ENCODE measurements around the gene ELOA2.
"Not testable (repeated sequence)": the region's sequence is repeated elsewhere in the genome, so short reads cannot be mapped to it uniquely, and the experiment has no call there.

ELOA2 gene, protein sequence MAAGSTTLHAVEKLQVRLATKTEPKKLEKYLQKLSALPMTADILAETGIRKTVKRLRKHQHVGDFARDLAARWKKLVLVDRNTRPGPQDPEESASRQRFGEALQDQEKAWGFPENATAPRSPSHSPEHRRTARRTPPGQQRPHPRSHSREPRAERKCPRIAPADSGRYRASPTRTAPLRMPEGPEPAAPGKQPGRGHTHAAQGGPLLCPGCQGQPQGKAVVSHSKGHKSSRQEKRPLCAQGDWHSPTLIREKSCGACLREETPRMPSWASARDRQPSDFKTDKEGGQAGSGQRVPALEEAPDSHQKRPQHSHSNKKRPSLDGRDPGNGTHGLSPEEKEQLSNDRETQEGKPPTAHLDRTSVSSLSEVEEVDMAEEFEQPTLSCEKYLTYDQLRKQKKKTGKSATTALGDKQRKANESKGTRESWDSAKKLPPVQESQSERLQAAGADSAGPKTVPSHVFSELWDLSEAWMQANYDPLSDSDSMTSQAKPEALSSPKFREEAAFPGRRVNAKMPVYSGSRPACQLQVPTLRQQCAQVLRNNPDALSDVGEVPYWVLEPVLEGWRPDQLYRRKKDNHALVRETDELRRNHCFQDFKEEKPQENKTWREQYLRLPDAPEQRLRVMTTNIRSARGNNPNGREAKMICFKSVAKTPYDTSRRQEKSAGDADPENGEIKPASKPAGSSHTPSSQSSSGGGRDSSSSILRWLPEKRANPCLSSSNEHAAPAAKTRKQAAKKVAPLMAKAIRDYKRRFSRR

DNA sequence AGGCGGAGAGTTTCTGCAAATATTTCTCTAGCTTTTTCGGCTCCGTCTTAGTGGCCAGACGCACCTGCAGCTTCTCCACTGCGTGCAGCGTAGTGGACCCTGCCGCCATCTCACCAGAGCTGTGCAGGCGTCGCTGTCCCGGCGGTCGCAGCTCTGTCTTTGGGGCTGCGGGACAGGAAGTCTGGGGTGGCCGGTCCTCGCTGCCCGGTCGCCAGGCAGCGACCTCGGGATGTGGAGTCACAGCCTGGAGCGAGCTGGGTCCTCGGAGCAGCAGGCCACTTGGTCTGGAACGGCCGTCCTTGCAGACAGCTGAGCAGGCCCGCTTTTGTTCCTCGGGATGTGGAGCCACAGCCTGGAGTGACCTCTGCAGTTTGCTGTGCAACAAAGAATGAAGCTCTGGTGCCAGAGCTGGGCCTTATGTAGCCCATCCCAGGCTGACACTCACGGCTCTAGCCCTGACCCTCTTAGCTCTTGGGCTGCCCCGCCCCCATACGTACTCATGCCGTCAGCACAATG is at the start of gene ELOA2:
ELOA2 (minus strand) TSS at position 466 of the 516 bp plus-strand sequence; CDS start at position 109, 357 bp downstream.
- DNase-seq = no peak

DNA sequence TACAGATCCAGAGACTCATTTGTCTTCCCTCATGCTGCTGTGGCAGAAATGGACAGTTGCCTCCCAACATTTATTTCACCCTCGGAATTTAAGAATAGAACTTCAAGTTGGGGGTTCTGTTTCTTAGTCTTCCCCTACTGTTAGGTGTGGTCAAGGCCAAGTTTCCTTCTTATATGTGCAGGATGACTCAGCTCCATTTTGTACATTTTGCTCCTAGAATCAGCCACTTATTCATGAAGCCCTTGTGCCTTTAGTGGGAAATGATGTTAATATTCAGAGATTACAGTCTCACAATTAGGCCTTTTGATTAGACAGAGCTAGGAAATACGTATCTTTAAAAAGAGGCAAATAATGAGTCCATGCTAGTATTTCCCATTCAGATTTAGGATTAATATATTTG is 46.2 kb upstream of the ELOA2 start:
- DNase-seq = no peak

DNA sequence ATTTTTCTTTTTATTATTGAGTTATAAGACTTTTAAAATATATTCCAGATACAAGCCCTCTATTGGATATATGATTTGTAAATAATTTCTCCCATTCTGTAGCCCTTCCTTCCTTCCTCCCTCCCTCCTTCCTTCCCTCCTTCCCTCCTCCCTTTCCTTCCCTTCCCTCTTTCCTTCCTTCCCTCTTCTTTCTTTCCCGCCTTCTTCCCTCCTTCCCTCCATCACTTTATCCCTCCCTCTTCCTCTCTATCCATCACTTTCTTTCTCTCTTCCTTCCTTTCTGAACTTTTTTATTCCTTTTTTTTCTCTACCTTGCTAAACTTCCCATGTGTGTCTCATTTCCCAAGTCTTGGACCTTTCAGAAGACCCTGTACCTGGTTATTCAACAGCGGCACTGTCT is 45.5 kb upstream of the ELOA2 start:
- no peak for DNase-seq

DNA sequence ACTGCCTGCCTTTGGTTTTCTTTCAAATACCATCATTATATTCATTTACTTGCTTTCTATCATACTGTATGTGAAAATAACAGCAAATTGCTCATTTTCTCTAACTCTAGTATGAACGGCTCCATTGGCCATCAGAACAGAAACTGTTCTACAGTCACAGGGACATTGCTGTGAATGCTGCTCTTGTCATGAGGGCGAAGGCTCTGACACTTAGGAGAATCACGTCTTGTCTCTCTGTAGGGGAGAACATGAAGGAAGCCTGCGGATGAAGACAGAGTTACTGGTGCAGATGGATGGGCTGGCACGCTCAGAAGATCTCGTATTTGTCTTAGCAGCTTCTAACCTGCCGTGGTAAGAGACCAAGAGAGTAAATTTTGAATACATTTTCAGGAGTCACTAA is 41.7 kb upstream of the ELOA2 start:
- no peak for DNase-seq

DNA sequence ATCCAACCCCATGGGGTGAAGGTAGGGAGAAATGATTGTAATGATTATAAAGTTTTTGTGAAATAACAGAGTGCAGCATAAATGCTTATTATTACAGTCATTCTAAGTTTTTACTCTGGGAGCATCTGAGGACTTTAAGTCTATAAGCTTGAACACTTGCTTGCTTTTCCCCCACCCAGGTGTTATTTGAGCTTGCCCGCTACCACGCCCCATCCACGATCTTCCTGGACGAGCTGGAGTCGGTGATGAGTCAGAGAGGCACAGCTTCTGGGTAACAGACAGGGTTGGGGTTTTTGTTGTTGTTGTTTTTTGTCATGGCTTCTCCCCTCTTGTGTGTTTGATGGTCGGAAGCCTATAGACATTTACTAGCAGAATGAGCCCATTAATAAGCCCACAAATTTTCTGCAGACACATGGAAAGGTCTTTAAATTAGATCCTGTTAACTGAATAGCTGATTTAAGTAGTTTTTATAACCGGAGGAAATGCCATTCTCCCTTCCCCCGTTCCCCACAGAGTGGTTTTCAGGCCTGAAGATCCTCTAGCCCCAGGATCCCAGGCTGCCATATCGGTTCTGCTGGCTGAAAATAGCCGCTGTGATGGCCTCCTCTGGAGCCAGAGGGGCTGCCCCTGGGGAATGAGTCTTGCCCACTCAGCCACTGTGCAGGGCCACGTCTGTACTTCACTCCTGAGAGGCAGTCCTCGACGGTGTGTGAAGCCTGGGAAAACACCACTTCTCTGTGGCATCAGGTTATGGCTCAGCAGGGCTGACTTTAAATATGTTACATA is 39.9 kb upstream of the ELOA2 start:
- no peak for DNase-seq

DNA sequence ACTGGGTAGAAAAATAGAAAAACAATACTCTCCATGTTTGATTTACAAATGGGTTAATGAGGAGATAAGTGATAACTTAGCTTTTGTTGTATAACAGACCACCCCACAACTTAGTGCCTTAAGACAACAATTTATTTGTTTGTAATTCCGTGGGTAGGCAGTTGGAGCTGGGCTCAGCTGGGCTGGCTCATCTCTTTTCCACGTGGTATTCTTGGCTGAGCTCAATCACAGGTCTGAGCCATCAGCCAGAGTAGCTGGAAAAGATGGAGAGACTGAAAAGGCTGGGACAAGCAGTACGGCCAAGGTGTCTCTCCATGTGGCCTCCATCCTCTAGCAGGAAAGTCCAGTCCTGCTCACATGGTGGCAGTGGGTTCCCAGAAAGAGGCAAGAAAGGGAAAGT is 32.2 kb upstream of the ELOA2 start:
- no peak for DNase-seq

DNA sequence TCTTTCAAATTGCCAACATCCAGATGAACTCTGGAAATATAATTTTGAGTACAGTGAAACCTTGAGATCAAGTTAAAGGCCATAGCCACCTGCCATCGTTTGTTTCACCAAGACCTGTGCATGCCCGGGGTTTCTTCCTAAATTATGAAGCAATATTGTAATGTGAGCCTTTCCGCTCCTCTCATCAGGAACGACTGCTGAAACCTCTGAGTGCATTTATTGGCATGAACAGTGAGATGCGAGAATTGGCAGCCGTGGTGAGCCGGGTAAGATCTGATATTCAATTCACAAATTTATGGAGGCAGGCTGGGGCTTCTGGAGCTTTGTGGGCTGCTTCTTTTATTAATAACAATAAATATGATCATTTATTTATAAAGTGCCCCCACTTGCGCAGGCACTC is 27.7 kb upstream of the ELOA2 start:
- DNase-seq = no peak

DNA sequence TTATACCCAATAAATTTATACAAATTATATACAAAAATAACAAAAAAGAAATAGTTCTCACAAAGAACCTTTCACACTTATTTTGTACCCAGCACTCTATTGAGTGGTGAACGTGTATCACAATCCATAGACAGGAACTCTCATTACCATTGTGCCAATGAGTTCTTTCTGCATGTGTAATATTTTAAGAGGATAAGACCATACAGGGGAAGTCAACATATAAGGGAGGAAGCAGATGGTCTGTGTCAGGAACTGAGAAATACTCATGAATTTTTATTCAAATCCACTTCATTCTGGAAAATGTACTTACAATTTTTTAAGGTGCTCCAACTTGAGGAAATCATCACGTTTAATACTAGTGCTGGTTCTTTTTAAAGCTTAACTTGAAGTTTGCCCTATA is 27.1 kb upstream of the ELOA2 start:
- no peak for DNase-seq

DNA sequence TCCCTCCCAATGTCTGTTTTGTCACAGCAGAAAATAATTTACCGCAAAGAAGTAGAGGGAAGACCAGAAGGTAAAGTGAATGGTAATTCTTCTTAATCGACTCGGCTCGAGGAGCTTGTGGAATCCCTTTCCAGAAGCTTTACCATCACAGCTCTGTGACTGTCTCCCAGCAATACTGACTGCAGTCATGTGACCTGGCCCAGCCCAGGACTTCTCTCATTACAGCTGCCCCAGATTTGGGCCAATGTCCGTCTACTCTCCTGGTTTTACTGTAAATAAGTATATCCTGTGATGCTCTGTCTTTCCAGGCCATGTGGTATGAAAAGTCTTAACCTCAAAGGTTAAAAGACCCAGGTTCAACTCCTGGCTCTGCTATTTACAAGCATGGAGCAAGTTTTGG is 18.9 kb upstream of the ELOA2 start:
- DNase-seq = no peak

DNA sequence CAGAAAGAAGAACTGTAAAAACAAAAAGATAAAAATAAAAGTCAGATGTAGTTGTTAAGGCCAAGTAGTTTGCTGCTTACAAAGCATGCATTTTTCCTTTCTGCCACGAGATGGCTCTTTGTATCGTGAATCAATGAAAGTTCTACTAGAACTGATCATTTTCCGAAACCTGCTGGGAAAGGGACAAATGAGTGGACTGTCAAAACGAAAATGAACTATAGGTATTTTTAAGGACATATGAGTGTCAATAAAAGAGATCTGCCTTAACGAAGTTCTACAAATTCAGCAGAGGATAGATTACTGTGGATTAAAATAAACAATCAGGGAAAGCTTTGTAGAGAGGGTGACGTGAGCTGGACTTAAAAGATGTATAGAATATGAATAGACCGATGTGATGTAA is 15.0 kb upstream of the ELOA2 start:
- peak; percentile 35 for DNase-seq

DNA sequence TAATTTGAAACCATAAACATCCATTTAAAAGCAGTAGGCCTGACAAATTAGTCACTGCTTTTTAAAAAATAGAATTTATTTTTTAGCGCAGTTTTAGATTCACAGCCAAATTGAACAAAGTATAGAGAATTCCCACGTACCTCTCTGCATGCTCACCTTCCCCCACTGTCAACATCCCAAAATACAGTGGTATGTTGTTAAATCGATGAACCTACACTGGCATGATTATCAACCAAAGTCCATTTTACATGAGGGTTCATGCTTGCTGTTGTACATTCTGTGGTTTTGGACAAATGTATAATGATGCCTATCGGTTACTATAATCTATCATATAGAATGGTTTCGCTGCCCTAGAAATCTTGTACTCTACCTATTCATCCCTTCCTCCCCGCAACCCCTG is 5.6 kb upstream of the ELOA2 start:
- no peak for DNase-seq

DNA sequence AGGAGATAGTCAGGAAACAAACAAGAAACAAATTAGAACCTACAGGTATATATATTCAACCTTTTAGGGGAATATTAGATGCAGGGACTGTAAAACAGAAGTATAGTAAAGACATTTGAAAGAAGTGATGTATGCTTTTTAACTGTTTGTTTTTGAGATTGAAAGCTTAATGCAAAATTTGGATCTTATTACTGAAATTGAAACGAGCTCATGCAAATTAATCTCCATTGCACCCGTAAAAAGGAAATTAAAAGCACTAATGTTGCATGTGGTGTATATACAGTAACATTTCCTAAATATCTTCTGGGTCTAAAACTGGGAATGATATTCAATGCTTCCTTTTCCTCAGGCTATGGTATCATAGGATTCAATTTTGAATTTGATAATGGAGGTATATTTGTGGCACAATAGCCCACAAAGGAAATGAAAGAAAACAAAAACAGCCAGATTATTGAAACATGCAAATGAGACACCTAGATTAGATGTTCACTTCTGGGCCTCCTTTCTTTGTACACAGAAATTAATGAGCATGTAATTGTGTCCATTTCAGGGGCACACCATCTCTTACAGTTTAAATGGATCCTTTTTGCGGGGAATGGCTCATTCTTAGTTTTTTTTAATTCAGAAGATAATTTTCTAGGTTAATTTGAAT is 1.6 kb upstream of the ELOA2 start:
- no peak for DNase-seq

DNA sequence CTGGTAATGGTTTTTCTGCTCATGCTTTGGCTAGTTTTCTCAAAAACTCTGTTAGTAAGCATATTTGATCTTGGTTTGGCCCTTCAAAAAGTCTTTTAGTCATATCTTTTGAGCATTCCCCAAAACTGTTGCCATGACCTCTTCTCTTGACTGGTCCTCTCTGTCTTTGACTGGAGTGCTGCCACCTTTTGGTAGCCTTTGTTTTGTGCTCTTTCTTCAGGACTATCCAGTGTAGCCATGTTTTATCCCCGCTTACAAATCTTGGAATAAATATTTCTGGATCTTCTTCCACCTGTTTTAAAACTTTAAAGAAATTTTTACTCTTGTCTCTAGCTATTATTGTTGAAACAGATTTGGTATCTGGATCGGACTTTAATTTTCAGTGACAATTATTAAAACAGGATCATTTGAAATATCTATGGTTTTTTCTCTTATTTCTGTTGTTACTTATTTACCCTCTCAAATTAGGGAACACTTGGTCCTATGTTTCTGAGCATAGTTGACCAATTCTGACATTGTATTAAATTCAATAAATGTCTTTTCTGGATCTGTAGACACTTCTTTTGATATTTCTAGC is 965 bp upstream of the ELOA2 start:
- DNase-seq = peak; percentile 41

DNA sequence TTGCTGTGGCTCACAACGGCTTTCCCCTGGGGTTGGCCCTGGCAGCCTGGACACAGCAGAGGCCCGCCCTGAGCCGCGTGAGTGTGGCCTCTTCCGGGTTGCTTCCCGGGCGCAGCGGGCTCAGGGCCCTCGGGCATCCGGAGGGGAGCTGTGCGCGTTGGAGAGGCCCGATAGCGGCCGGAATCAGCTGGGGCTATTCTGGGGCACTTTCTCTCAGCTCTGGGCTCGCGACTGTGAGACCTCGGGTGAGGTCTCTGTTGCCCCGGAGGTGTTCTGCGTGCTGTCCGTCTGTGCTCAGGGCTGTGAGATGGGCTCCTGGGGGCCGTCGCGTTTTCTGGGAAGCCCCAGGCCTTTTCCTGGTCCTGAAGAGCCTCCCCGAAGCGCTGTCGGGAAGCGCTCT is 830 bp downstream of the ELOA2 start:
- not testable (repeated sequence) for DNase-seq

DNA sequence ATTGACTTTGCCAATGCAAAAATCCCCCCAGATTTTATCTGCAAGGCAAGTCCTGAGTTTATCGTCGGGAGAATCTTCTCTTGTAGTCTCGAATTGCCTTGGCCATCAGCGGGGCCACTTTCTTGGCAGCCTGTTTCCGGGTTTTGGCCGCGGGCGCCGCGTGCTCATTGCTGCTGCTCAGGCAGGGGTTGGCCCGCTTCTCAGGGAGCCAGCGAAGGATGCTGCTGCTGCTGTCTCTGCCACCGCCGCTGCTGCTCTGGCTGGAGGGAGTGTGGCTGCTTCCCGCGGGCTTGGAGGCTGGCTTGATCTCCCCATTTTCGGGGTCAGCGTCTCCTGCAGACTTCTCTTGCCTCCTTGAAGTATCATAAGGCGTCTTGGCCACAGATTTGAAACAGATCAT is 2.5 kb downstream of the ELOA2 start:
- no peak for DNase-seq

DNA sequence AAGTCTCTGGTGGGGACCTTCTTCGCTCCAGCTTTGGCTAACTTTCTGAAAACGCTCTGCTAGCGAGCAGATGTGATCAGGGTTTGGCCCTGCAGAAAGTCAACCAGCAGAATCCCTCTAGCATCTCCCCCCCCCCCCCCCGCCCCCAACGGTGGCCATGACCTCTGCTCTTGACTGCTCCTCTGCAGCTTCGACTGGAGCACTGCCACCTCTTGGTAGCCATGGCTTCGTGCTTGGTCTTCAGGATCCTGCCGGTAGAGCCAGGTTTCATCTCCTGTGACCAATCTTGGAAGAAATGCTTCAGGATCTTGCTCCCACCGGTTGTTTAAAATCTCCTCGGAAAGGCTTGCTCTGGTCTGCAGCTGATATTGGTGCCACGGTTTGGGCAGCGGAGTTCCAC is 4.5 kb downstream of the ELOA2 start:
- DNase-seq = not testable (repeated sequence)

DNA sequence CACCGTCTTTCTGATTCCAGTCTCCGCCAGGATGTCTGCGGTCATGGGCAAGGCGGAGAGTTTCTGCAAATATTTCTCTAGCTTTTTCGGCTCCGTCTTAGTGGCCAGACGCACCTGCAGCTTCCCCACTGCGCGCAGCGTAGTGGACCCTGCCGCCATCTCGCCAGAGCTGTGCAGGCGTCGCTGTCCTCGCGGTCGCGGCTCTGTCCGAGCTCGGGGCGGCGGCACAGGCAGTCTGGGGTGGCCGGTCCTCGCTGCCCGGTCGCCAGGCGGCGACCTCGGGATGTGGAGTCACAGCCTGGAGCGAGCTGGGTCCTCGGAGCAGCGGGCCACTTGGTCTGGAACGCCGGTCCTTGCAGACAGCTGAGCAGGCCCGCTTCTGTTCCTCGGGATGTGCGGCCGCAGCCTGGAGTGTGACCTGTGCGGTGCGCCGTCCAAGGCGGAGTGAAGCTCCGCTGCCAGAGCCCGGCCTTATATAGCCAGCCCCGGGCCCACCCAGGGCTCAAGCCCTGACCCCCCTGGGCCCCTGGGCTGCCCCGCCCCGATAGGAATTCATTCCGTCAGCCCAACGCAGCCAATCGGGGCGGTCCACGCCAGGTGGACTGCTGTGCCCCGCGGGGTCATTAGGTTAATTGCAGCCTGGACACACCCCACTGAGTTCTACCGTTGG is 5.6 kb downstream of the ELOA2 start:
- not testable (repeated sequence) for DNase-seq

DNA sequence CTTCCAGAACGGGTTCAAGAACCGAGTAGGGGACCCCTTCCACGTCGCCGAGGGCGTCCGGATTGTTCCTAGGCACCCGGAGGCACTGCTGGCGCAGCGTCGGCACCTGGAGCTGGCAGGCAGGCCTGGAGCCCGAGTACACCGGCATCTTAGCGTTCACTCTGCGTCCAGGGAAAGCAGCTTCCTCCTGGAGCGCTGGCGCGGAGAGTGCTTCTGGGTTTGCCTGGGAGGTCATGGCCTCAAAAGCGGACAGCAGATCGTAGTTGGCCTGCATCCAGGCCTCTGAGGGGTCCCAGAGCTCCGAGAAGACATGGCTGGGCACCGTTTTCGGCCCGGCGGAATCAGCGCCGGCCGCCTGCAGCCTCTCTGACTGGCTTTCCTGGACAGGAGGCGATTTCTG is 6.7 kb downstream of the ELOA2 start:
- not testable (repeated sequence) for DNase-seq

DNA sequence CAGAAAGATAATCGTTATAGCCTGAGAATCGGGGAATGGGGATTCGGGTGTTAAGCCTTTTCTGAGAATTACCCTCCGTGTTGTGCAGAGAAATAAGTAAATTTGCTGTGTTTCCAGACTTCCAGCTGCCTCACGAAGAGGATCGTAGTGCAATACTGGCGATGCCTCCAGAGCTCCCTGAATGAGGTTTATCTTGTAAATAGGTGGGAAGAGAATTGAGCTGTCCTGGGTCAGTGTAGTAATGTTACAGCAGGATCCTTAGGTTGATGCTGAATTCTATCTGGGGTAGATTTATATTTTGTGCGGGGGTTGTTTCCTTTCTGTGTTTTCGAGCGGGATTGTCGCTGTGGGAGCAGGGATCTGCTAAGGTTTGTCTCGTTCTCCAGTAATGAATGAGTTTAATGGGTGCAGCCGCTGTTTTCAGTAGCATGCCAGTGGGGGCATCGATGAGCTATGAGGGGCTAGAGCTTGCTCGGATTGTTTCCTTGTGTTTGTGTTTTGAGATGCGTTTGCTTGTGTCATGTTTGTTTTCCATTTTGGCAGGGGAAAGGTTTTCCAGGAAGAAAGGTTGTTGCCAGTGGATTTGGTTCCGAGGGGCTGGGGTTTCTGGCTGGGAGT is 9.8 kb downstream of the ELOA2 start:
- not testable (repeated sequence) for DNase-seq

DNA sequence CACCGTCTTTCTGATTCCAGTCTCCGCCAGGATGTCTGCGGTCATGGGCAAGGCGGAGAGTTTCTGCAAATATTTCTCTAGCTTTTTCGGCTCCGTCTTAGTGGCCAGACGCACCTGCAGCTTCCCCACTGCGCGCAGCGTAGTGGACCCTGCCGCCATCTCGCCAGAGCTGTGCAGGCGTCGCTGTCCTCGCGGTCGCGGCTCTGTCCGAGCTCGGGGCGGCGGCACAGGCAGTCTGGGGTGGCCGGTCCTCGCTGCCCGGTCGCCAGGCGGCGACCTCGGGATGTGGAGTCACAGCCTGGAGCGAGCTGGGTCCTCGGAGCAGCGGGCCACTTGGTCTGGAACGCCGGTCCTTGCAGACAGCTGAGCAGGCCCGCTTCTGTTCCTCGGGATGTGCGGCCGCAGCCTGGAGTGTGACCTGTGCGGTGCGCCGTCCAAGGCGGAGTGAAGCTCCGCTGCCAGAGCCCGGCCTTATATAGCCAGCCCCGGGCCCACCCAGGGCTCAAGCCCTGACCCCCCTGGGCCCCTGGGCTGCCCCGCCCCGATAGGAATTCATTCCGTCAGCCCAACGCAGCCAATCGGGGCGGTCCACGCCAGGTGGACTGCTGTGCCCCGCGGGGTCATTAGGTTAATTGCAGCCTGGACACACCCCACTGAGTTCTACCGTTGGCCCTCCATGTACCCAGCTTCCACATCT is 11.5 kb downstream of the ELOA2 start:
- not testable (repeated sequence) for DNase-seq

DNA sequence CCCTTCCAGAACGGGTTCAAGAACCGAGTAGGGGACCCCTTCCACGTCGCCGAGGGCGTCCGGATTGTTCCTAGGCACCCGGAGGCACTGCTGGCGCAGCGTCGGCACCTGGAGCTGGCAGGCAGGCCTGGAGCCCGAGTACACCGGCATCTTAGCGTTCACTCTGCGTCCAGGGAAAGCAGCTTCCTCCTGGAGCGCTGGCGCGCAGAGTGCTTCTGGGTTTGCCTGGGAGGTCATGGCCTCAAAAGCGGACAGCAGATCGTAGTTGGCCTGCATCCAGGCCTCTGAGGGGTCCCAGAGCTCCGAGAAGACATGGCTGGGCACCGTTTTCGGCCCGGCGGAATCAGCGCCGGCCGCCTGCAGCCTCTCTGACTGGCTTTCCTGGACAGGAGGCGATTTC is 12.6 kb downstream of the ELOA2 start:
- not testable (repeated sequence) for DNase-seq

All from NCI-H1092 treated with DMSO at 0.1 percent for 48 hours (cell line).